Mesothelial cell of epicardium (in vitro differentiated cells): ENCODE measurements around the gene SMAD9. TPM values are rescaled to one million over a fixed set of nuclear protein-coding genes. Genes with fewer than 3 reads are reported as not detected.
A peak's percentile ranks its signal among the peaks of the same experiment; 100 is the strongest.

ENCODE experiments used
- DNase-seq, 2 experiments: peaks; one replicate each; pipeline ENCODE4 v3.0.0; 2021; ENCODE audit warnings: low spot score in 2 of 2; ENCODE audit not compliant: unreplicated experiment in 2 of 2
- H3K27ac Mint-ChIP-seq: 2 replicates; pipeline ENCODE4 v1.8.0; 2021; ENCODE audit warnings: mixed read lengths
- H3K27me3 Mint-ChIP-seq: 2 replicates; pipeline ENCODE4 v1.8.0; 2021; ENCODE audit warnings: low read depth, mixed read lengths
- H3K36me3 Mint-ChIP-seq: 2 replicates; pipeline ENCODE4 v1.8.0; 2021; ENCODE audit warnings: mixed read lengths
- H3K4me1 Mint-ChIP-seq: 2 replicates; pipeline ENCODE4 v1.8.0; 2021; ENCODE audit warnings: mixed read lengths
- H3K4me3 Mint-ChIP-seq: 2 replicates; pipeline ENCODE4 v1.8.0; 2021; ENCODE audit warnings: mild to moderate bottlenecking, moderate library complexity, mixed read lengths
- H3K9me3 Mint-ChIP-seq: 2 replicates; pipeline ENCODE4 v1.8.0; 2021; ENCODE audit warnings: mixed read lengths
- total RNA-seq: library from RNA; stranded (reverse); gene quantifications from 3 replicates; pipeline ENCODE4 v1.2.1, GENCODE V29; 2021
- TF ChIP-seq, protein P1 (sequence below): fragments of 200-600 bp; sonication (generic); IDR thresholded peaks from one replicate; pipeline ENCODE4 v1.5.0; 2021; ENCODE audit warnings: antibody characterized with exemption; ENCODE audit not compliant: unreplicated experiment

The SMAD9 gene
- total RNA-seq, 1 donor from 2014 or later, result 30.9 TPM

DNA sequence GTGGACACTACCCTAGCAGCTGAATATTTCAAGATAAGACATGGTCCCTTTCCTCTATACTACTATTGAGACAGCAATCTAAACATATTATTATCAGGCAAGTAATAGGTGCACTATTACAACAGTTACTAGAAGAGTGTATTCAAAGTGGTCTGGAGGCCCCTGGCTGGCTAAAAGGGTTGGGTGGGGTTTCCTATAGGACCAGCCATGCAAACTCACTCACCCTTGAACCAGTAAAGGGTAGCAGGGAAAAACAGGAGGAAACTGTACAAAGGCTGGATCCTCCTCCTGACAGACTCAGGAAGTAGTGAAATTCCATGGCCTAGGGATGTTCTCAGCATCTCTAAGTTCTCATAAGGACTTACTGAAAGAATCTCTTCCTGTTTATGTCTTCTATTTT lies 7.7 kb downstream of the SMAD9 start:
- Mint-ChIP-seq H3K4me1 (peaks cover 40% of the 10 kb centered on the region), H3K27me3 (no peaks in the 10 kb centered on the region), H3K27ac (no peak overlapping the region), H3K4me3 (no peak overlapping the region), H3K36me3 (no peaks in the 10 kb centered on the region), H3K9me3 (no peaks in the 10 kb centered on the region)
- no peak for DNase-seq
- TF ChIP-seq, protein P1, sequence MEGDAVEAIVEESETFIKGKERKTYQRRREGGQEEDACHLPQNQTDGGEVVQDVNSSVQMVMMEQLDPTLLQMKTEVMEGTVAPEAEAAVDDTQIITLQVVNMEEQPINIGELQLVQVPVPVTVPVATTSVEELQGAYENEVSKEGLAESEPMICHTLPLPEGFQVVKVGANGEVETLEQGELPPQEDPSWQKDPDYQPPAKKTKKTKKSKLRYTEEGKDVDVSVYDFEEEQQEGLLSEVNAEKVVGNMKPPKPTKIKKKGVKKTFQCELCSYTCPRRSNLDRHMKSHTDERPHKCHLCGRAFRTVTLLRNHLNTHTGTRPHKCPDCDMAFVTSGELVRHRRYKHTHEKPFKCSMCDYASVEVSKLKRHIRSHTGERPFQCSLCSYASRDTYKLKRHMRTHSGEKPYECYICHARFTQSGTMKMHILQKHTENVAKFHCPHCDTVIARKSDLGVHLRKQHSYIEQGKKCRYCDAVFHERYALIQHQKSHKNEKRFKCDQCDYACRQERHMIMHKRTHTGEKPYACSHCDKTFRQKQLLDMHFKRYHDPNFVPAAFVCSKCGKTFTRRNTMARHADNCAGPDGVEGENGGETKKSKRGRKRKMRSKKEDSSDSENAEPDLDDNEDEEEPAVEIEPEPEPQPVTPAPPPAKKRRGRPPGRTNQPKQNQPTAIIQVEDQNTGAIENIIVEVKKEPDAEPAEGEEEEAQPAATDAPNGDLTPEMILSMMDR, result no peak

DNA sequence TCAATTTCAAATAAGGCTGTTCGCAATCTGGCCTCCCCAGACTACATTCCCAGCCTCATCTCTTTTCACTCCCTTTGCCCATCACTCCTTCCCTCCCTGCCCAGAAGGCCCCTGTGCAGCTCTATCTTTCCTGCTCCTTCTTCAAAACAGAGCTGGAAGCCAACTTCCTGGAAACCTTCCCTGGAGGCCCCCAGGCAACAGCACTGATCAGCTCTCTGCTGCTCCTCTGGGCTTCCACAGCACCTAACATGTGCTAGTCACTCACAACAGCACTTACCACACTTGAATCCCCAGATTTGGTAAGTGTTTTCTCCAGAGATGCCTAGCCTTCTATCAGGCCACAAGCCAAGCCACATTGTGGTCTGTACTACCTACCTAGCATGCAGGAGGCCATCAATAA lies 9.5 kb downstream of the SMAD9 start:
- Mint-ChIP-seq H3K27me3 (no peaks in the 10 kb centered on the region), H3K27ac (no peak overlapping the region), H3K4me1 (peaks cover 26% of the 10 kb centered on the region), H3K4me3 (no peak overlapping the region), H3K9me3 (no peaks in the 10 kb centered on the region), H3K36me3 (peaks cover 7% of the 10 kb centered on the region)
- TF ChIP-seq, protein P1, result no peak
- no peak for DNase-seq

DNA sequence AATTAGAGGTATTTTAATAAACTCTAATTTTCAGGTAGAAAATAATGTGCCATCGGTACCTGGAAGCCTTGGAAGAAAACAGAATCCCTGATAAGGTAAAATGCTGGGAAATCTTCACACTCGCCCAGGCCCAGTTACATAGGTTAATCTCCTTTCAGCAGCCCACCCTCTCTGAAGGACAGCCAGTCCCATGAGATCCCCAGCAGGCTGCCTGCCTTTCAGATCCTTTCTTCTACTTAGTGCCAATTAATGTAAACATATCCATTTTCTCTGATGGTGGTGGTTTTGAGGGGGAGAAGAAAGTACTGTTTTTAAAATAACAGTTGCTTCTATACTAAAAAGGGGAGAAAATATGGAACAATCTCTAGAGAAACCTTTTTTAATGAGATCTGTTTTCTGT lies 12.2 kb downstream of the SMAD9 start:
- peaks cover 10% of the 10 kb centered on the region for H3K36me3 Mint-ChIP-seq
- H3K9me3 Mint-ChIP-seq, result no peaks in the 10 kb centered on the region
- TF ChIP-seq, protein P1, result no peak
- DNase-seq, result no peak
- H3K27me3 Mint-ChIP-seq, result no peaks in the 10 kb centered on the region
- H3K4me1 Mint-ChIP-seq, result peaks cover 16% of the 10 kb centered on the region
- no peak overlapping the region for H3K4me3 Mint-ChIP-seq
- H3K27ac Mint-ChIP-seq, result peak overlapping the region; percentile 30

DNA sequence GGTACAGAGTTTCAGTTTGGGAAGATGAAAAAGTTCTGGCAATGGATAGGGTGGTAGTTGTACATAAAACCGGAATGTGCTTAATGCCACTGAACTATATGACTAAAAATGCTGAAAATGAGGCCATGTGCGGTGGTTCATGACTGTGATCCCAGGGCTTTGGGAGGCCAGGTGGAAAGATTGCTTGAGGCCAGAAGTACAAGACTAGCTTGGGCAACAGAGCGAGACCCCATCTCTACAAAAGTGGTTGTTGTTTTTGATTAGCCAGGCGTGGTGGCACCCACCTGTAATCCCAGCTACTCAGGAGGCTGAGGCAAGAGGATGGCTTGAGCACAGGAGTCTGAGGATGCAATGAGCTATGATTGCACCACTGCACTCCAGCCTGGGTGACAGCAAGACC lies 12.8 kb downstream of the SMAD9 start:
- TF ChIP-seq, protein P1, result no peak
- Mint-ChIP-seq H3K27ac (no peak overlapping the region), H3K9me3 (no peaks in the 10 kb centered on the region), H3K4me1 (peaks cover 15% of the 10 kb centered on the region), H3K36me3 (peaks cover 13% of the 10 kb centered on the region), H3K4me3 (no peak overlapping the region), H3K27me3 (no peaks in the 10 kb centered on the region)
- DNase-seq, result no peak

DNA sequence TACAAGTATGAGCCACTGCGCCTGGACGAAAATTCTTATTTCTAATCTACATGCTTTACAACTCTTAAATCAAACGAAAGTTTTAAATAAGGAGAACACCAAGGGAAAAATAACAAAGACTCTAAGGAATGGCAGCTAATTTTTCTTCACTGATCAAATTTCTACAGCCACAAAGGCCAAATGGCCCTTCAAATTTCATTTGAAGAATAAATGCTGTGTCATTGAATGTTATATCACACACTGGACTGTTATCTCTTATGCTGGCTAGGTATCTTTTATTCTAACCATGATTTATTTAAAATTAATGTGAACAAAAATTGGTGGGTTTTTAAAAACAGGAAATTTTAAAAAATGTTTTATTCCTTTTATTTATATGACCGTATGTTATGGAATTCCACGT lies 14.1 kb downstream of the SMAD9 start:
- no peak for DNase-seq
- Mint-ChIP-seq H3K27ac (no peak overlapping the region), H3K27me3 (no peaks in the 10 kb centered on the region), H3K9me3 (peaks cover 11% of the 10 kb centered on the region), H3K4me3 (no peak overlapping the region), H3K36me3 (peaks cover 25% of the 10 kb centered on the region), H3K4me1 (peaks cover 15% of the 10 kb centered on the region)
- TF ChIP-seq, protein P1, result no peak

DNA sequence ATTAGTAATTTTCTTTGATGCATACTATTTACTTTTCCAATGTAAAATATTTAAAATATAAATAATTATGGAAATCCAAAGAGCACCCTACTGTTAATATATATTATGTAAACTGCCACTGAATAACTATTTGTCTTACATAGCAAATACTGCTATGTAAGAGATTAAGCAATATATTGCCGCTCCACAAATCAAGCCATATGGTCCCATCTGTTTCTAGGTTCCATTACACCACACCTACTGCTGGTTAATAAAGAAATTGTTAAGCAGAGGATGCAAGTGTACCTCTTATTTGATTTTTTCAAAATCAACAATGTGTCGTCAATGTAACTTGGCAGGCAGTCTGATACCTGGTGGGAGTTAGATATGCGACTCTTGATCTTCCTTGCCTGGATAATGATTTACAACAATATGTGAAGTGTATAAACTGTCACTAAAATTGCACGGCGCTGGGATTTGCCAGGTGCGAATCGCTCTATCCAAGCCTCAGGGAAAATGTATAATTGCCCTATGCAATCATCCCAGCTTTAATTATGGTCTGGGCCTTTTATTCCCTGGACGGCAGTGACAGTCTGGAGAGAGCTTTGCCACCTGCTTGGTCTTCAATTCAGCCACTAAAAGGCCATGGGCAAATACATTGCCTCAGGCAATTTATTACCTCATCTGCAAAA lies 16.0 kb downstream of the SMAD9 start:
- no peak for DNase-seq
- H3K27ac Mint-ChIP-seq, result no peak overlapping the region
- peaks cover 38% of the 10 kb centered on the region for H3K36me3 Mint-ChIP-seq
- peaks cover 12% of the 10 kb centered on the region for H3K4me1 Mint-ChIP-seq
- H3K4me3 Mint-ChIP-seq, result no peak overlapping the region
- peaks cover 25% of the 10 kb centered on the region for H3K9me3 Mint-ChIP-seq
- TF ChIP-seq, protein P1, result no peak
- H3K27me3 Mint-ChIP-seq, result no peaks in the 10 kb centered on the region
